CD4-positive, alpha-beta memory T cell (primary cell): ENCODE data around the gene TLK2. TPM values are rescaled to one million over a fixed set of nuclear protein-coding genes. Genes with fewer than 3 reads are reported as not detected.

ENCODE experiments used
- CTCF ChIA-PET: fragments of 350-600 bp; sonication (Branson Sonifier 250); formaldehyde crosslinking; loops from one replicate; lab custom pipeline; 2021; ENCODE audit warnings: inconsistent platforms; ENCODE audit not compliant: partially characterized antibody; lab: Charles Lee
- POLR2A ChIA-PET: fragments of 350-600 bp; sonication (Branson Sonifier 250); formaldehyde crosslinking; loops from one replicate; lab custom pipeline; 2021; ENCODE audit not compliant: partially characterized antibody; lab: Charles Lee
- DNase-seq, 5 donors: peaks; one replicate each; pipeline versions ENCODE4 v3.0.0 to v3.0.0-alpha.2; 2020 to 2022; ENCODE audit warnings: mixed read lengths in 1 of 5
- H3K27ac ChIP-seq: one replicate; pipeline ENCODE4 v1.7.0; 2013; ENCODE audit warnings: low read depth, low read length
- H3K27me3 ChIP-seq: 2 replicates; pipeline ENCODE4 v1.7.0; 2013; ENCODE audit warnings: mild to moderate bottlenecking, low read length, moderate library complexity; ENCODE audit not compliant: insufficient read depth
- H3K36me3 ChIP-seq: 2 replicates; pipeline ENCODE4 v1.7.0; 2013; ENCODE audit warnings: mild to moderate bottlenecking, low read length, moderate library complexity; ENCODE audit not compliant: insufficient read depth
- H3K4me1 ChIP-seq: 2 replicates; pipeline ENCODE4 v1.7.0; 2013; ENCODE audit warnings: mild to moderate bottlenecking, low read length, moderate library complexity; ENCODE audit not compliant: insufficient read depth
- H3K4me3 ChIP-seq, 2 donors: one replicate each; pipeline ENCODE4 v1.7.0; 2013; ENCODE audit warnings: low read length in 2 of 2, mild to moderate bottlenecking in 1 of 2
- H3K9me3 ChIP-seq, 2 donors: one replicate each; pipeline ENCODE4 v1.7.0; 2013; ENCODE audit warnings: low read length in 2 of 2, control low read depth in 1 of 2; ENCODE audit not compliant: control insufficient read depth in 1 of 2
- H3K27ac Mint-ChIP-seq, 7 donors: one replicate each; pipeline ENCODE4 v1.8.0; 2020 to 2021; ENCODE audit warnings: mixed read lengths in 7 of 7, mild to moderate bottlenecking in 6 of 7, inconsistent platforms in 3 of 7, moderate library complexity in 3 of 7
- H3K27me3 Mint-ChIP-seq, 2 donors: one replicate each; pipeline ENCODE4 v1.8.0; 2020 to 2021; ENCODE audit warnings: mixed read lengths in 2 of 2
- H3K36me3 Mint-ChIP-seq, 2 donors: one replicate each; pipeline ENCODE4 v1.8.0; 2020 to 2021; ENCODE audit warnings: mixed read lengths in 2 of 2, inconsistent platforms in 1 of 2, mild to moderate bottlenecking in 1 of 2
- H3K4me1 Mint-ChIP-seq, 4 donors: one replicate each; pipeline ENCODE4 v1.8.0; 2020 to 2021; ENCODE audit warnings: mixed read lengths in 4 of 4, mild to moderate bottlenecking in 1 of 4
- H3K4me3 Mint-ChIP-seq, 8 donors: one replicate each; pipeline ENCODE4 v1.8.0; 2020 to 2021; ENCODE audit warnings: mixed read lengths in 8 of 8, mild to moderate bottlenecking in 7 of 8, moderate library complexity in 6 of 8, inconsistent platforms in 3 of 8
- H3K9me3 Mint-ChIP-seq, 8 donors: one replicate each; pipeline ENCODE4 v1.8.0; 2020 to 2021; ENCODE audit warnings: mixed read lengths in 8 of 8, mild to moderate bottlenecking in 5 of 8, inconsistent platforms in 3 of 8, moderate library complexity in 1 of 8
- intact Hi-C: fragments of 100-400 bp; cut with micrococcal nuclease; formaldehyde crosslinking; loops from one replicate; pipeline ENCODE4 v1.15.1; 2023
- polyA plus RNA-seq, 2 donors: library from polyadenylated mRNA; unstranded; fragments of 300-500 nt; fragmentation: Illumina TruSeq; gene quantifications; one replicate each; pipeline ENCODE4 v1.2.3, GENCODE V29; 2021
- total RNA-seq, 2 experiments: library from RNA; stranded (reverse); gene quantifications; one replicate each; pipeline ENCODE4 v1.2.3, GENCODE V29; 2021

Gene TLK2
- total and polyA plus RNA-seq, 4 experiments from 2014 or later = 2.4 to 67.7 (median 40.1) TPM

DNA sequence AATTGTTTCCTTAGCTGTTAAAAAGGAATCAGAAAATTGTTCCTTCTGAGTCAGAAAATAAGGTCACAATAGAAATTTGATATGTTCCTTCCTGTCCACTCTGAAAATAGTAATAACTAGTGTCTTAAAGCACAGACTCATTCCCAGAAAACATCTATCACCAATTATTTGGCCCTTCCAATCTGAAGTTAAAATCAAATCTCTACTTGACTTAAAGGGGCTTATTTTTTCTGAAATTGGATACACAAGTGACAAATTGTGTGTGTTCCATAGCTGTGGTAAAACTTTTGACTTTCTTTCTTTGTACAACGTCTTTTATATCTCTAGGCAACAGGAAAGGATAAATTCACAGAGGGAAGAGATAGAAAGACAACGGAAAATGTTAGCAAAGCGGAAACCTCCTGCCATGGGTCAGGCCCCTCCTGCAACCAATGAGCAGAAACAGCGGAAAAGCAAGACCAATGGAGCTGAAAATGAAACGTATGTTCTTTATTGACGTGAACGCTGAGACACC lies 94.3 kb downstream of the TLK2 start:
- H3K4me3 Mint-ChIP-seq = peak overlapping the region in 4 of 8 donors; percentile 12 to 51 (median 28)
- H3K9me3 ChIP-seq = no peaks in the 10 kb centered on the region
- peak in 3 of 5 donors; percentile 3 to 6 (median 4) for DNase-seq
- no peaks in the 10 kb centered on the region for H3K27me3 ChIP-seq
- H3K27ac Mint-ChIP-seq = peak overlapping the region; percentile 3 to 83 (median 70)
- no peak overlapping the region for H3K27ac ChIP-seq
- ChIA-PET CTCF (no interaction called here), POLR2A (no interaction called here)
- H3K27me3 Mint-ChIP-seq = no peaks in the 10 kb centered on the region
- intact Hi-C loops = no loop called here
- no peaks in the 10 kb centered on the region for H3K9me3 Mint-ChIP-seq
- H3K4me3 ChIP-seq = no peak overlapping the region
- H3K36me3 ChIP-seq = peaks cover 16% of the 10 kb centered on the region
- no peaks in the 10 kb centered on the region for H3K4me1 ChIP-seq
- peaks cover 0 to 11% (median 5%) of the 10 kb centered on the region in 4 donors for H3K4me1 Mint-ChIP-seq
- peaks cover 42 to 63% of the 10 kb centered on the region in 2 donors for H3K36me3 Mint-ChIP-seq

DNA sequence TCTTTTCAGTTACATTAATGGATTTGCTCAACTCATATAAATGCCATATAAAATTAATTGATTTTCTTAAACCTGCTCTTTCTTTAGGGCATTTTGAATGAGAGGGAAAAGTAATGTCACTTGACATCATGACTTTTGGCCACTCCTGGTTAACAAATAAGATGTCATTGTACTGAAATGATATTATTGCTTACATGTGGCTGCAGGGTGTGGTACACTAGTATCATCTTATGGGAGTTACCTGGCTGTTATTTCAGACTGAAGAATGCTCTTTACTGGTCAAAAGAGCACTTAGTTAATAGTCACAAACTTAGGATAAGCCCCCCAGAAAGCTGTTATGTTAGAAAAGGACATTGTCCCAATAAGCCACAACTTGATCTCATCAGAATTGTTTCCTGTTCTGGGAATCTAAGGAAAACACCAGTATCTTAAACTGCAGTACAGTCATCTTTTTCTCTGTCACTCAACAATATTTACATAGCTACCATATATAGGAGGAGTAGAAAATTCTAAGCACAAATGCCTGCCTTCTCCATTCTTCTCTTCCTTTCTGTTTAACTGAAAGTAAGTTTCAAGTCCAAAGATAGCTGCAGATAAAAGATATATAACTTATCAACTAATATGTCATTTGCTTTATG lies 95.0 kb downstream of the TLK2 start:
- intact Hi-C loops = no loop called here
- POLR2A ChIA-PET = no interaction called here
- no peaks in the 10 kb centered on the region for H3K4me1 ChIP-seq
- no peaks in the 10 kb centered on the region for H3K27me3 ChIP-seq
- H3K4me3 ChIP-seq = no peak overlapping the region
- no peak overlapping the region for H3K27ac ChIP-seq
- H3K36me3 Mint-ChIP-seq = peaks cover 42 to 68% of the 10 kb centered on the region in 2 donors
- H3K4me3 Mint-ChIP-seq = peak overlapping the region in 1 of 8 donors; percentile 37
- H3K4me1 Mint-ChIP-seq = peaks cover 0 to 11% (median 5%) of the 10 kb centered on the region in 4 donors
- CTCF ChIA-PET = no interaction called here
- no peak for DNase-seq
- peak overlapping the region in 5 of 7 donors; percentile 3 to 83 (median 79) for H3K27ac Mint-ChIP-seq
- H3K9me3 Mint-ChIP-seq = no peaks in the 10 kb centered on the region
- H3K36me3 ChIP-seq = peaks cover 16% of the 10 kb centered on the region
- H3K27me3 Mint-ChIP-seq = no peaks in the 10 kb centered on the region
- H3K9me3 ChIP-seq = no peaks in the 10 kb centered on the region

DNA sequence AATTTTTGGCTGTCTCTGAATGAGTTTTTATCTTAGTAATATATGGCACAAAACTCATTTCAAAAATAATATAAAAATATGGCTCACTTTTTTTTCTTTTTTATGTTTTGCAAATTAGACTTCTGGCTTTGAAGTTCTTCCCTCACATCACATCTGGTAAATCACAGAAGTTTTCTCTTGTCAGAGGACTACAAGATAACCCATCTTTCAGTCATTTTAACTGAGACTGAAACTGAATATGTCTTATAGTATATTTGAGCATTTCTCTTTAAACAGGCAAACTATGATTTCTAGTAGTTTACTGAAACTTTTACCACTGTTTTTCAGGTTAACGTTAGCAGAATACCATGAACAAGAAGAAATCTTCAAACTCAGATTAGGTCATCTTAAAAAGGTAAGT lies 97.8 kb downstream of the TLK2 start:
- Histone ChIP-seq H3K9me3 (no peaks in the 10 kb centered on the region), H3K27me3 (no peaks in the 10 kb centered on the region), H3K4me3 (no peak overlapping the region), H3K27ac (no peak overlapping the region), H3K36me3 (peaks cover 16% of the 10 kb centered on the region), H3K4me1 (no peaks in the 10 kb centered on the region)
- DNase-seq = no peak
- H3K27me3 Mint-ChIP-seq = no peaks in the 10 kb centered on the region
- H3K36me3 Mint-ChIP-seq = peaks cover 43 to 74% of the 10 kb centered on the region in 2 donors
- CTCF ChIA-PET = no interaction called here
- H3K4me3 Mint-ChIP-seq = no peak overlapping the region
- H3K4me1 Mint-ChIP-seq = peaks cover 0 to 8% (median 5%) of the 10 kb centered on the region in 4 donors
- no peak overlapping the region for H3K27ac Mint-ChIP-seq
- no peaks in the 10 kb centered on the region for H3K9me3 Mint-ChIP-seq
- intact Hi-C loops = no loop called here
- POLR2A ChIA-PET = no interaction called here

DNA sequence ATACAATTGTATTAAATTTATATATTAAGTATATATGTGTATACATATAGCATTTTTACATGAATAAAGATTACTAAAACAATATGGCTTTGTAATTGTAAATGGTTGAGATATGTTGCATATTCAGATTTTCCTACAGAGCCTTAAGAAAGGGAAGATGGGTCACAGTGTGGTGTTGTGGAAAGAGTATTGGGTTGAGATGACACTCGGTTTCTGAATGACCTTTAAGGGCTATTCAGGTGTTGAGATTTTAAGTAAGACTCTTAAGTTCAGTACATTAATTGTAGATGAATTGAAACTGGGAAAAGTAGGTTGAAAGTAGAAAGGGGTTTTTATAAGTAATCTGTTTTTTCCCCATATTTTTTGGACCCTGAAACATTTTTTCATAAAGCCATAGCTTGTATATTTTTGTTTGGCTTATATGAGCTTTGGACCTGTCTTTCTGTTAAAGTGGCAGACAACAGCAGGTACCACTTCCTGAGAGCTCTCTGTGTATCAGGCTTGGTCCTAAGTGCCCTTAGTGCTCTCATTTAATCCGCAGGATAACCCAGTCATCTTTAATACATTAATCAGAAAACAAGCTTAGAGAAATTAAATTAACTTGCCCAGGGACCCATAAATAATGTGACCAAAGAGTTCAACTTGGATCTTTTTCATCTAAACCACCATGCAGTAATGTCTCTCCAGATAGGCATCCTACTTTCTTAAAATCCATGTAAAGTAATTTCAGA lies 100.3 kb downstream of the TLK2 start:
- intact Hi-C loops = no loop called here
- Histone ChIP-seq H3K9me3 (no peaks in the 10 kb centered on the region), H3K27ac (no peak overlapping the region), H3K36me3 (peaks cover 6% of the 10 kb centered on the region), H3K4me3 (no peak overlapping the region), H3K27me3 (no peaks in the 10 kb centered on the region), H3K4me1 (no peaks in the 10 kb centered on the region)
- H3K36me3 Mint-ChIP-seq = peaks cover 44 to 70% of the 10 kb centered on the region in 2 donors
- H3K9me3 Mint-ChIP-seq = peaks cover 0 to 2% (median 0%) of the 10 kb centered on the region in 8 donors
- POLR2A ChIA-PET = no interaction called here
- H3K27ac Mint-ChIP-seq = peak overlapping the region in 6 of 7 donors; percentile 31 to 79 (median 43)
- DNase-seq = no peak
- H3K4me3 Mint-ChIP-seq = no peak overlapping the region
- CTCF ChIA-PET = no interaction called here
- no peaks in the 10 kb centered on the region for H3K27me3 Mint-ChIP-seq
- H3K4me1 Mint-ChIP-seq = peaks cover 0 to 5% (median under 1%) of the 10 kb centered on the region in 4 donors

DNA sequence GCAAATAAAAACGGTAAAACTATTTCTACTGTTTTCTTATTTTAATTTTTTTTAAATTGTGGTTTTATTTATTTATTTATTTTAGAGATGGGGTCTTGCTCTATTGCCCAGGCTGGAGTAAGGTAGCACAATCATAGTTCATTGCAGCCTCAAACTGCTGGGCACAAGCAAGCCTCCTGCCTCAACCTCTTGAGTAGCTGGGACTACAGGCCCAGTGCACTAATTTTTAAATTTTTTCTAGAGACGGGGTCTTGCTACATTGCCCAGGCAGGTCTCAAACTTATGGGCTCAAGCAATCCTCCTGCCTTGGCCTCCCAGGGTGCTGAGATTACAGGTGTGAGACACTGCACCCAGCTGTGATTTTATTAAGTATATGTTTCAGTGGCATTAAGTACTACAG lies 102.3 kb downstream of the TLK2 start:
- H3K9me3 ChIP-seq = no peaks in the 10 kb centered on the region
- intact Hi-C loops = no loop called here
- H3K4me1 Mint-ChIP-seq = peaks cover 0 to 1% (median under 1%) of the 10 kb centered on the region in 4 donors
- H3K27ac ChIP-seq = no peak overlapping the region
- H3K36me3 Mint-ChIP-seq = peaks cover 31 to 64% of the 10 kb centered on the region in 2 donors
- DNase-seq = no peak
- H3K27me3 ChIP-seq = no peaks in the 10 kb centered on the region
- no peaks in the 10 kb centered on the region for H3K4me1 ChIP-seq
- H3K36me3 ChIP-seq = peaks cover 8% of the 10 kb centered on the region
- no peaks in the 10 kb centered on the region for H3K27me3 Mint-ChIP-seq
- no peak overlapping the region for H3K27ac Mint-ChIP-seq
- peaks cover 0 to 2% (median 0%) of the 10 kb centered on the region in 8 donors for H3K9me3 Mint-ChIP-seq
- CTCF ChIA-PET = no interaction called here
- H3K4me3 ChIP-seq = no peak overlapping the region
- H3K4me3 Mint-ChIP-seq = no peak overlapping the region
- POLR2A ChIA-PET = no interaction called here

DNA sequence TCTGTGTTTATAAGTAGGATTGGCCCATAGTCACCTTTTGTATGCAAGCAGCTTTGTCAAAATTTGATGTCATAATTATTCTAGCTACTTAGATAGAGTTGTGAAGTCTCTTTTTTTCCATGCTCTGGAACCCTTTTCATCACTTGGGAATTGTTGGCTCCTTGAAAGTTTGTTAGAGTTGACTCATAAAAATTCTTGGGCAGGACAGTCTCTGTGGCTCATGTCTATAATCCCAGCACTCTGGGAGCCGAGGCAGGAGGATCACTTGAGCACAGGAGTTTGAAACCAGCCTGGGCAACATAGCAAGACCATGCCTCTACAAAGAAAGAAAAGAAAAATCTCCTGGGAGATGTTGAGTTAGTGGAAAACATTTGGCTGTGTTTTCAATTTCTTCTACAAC lies 103.1 kb downstream of the TLK2 start:
- intact Hi-C loops = no loop called here
- H3K9me3 Mint-ChIP-seq = peaks cover 0 to 2% (median 0%) of the 10 kb centered on the region in 8 donors
- Histone ChIP-seq H3K27me3 (no peaks in the 10 kb centered on the region), H3K27ac (no peak overlapping the region), H3K4me1 (no peaks in the 10 kb centered on the region), H3K4me3 (no peak overlapping the region), H3K9me3 (no peaks in the 10 kb centered on the region), H3K36me3 (peaks cover 11% of the 10 kb centered on the region)
- ChIA-PET POLR2A (no interaction called here), CTCF (no interaction called here)
- peaks cover 0 to 1% (median under 1%) of the 10 kb centered on the region in 4 donors for H3K4me1 Mint-ChIP-seq
- no peaks in the 10 kb centered on the region for H3K27me3 Mint-ChIP-seq
- no peak for DNase-seq
- H3K27ac Mint-ChIP-seq = peak overlapping the region in 3 of 7 donors; percentile 35 to 79 (median 57)
- H3K4me3 Mint-ChIP-seq = no peak overlapping the region
- H3K36me3 Mint-ChIP-seq = peaks cover 24 to 64% of the 10 kb centered on the region in 2 donors

DNA sequence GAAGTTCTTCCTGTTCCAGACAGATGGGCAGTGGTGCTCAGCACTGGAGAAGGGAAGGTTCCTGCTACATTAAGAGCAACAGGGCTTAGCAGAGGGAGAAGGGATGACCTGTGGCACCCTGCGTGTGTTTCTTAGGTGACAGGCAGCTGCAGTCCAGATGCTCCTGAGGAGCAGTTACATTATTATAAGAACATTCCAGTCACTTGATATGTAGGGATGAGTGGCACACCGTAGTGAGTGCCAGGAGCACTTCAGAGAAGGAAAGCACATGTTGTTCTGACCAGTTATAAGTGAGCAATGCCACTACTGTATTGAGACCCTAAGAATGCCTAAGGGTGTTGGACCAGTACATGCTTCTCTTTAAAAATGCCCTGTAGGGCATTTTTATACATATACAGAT lies 108.9 kb downstream of the TLK2 start:
- POLR2A ChIA-PET = no interaction called here
- H3K4me1 ChIP-seq = no peaks in the 10 kb centered on the region
- Mint-ChIP-seq H3K27me3 (no peaks in the 10 kb centered on the region), H3K4me3 (no peak overlapping the region), H3K4me1 (peaks cover 0 to 1% (median under 1%) of the 10 kb centered on the region in 4 donors), H3K36me3 (peaks cover 30 to 62% of the 10 kb centered on the region in 2 donors), H3K27ac (peak overlapping the region in 1 of 7 donors; percentile 12), H3K9me3 (peaks cover 0 to 2% (median 0%) of the 10 kb centered on the region in 8 donors)
- H3K27ac ChIP-seq = no peak overlapping the region
- CTCF ChIA-PET = no interaction called here
- DNase-seq = no peak
- peaks cover 32% of the 10 kb centered on the region for H3K36me3 ChIP-seq
- intact Hi-C loops = no loop called here
- no peaks in the 10 kb centered on the region for H3K27me3 ChIP-seq
- H3K9me3 ChIP-seq = no peaks in the 10 kb centered on the region
- H3K4me3 ChIP-seq = no peak overlapping the region
